GM10266 (cell line): ENCODE results near the gene BICRAL.

Experiments
- DNase-seq: peaks from one replicate; pipeline ENCODE4 v3.0.0; 2012; ENCODE audit errors: extremely low spot score
- CTCF ChIP-seq: IDR thresholded peaks from 2 replicates; pipeline ENCODE4 v1.5.1; 2012; ENCODE audit warnings: mild to moderate bottlenecking, low read depth; ENCODE audit not compliant: control insufficient read depth, insufficient read depth; ENCODE audit errors: missing control alignments

BICRAL gene

GRCh38 chr6:42834056-42834455, 52.2 kb downstream of the BICRAL start:
- DNase-seq, result no peak
- TF ChIP-seq CTCF, result no peak

GRCh38 chr6:42841844-42842584, 60.2 kb downstream of the BICRAL start:
- DNase-seq, result no peak
- TF ChIP-seq CTCF, result no peak

- TF ChIP-seq CTCF, result no peak
- DNase-seq, result no peak
These were observed 63.5 kb downstream of the BICRAL start for GRCh38 chr6:42845327-42845694.

- DNase-seq, result no peak
- TF ChIP-seq CTCF, result no peak
These were observed 64.7 kb downstream of the BICRAL start for GRCh38 chr6:42846505-42846904.

- no peak for TF ChIP-seq CTCF
- no peak for DNase-seq
These were observed 66.8 kb downstream of the BICRAL start for GRCh38 chr6:42848700-42849099.

- TF ChIP-seq CTCF, result no peak
- DNase-seq, result no peak
These were observed 69.7 kb downstream of the BICRAL start for GRCh38 chr6:42851599-42851998.

- no peak for TF ChIP-seq CTCF
- no peak for DNase-seq
These were observed 78.2 kb downstream of the BICRAL start for GRCh38 chr6:42860036-42860435.
